ENCODE data around the gene PRICKLE4. TPM values are rescaled to one million over a fixed set of nuclear protein-coding genes. Genes with fewer than 3 reads are reported as not detected.
"Not testable (repeated sequence)": the region's sequence is repeated elsewhere in the genome, so short reads cannot be mapped to it uniquely, and the experiment has no call there.

The PRICKLE4 gene
- total RNA-seq, 1 donor from 2014 or later = 1.7 TPM

GRCh38 chr6:41785689-41786450 lies 5.3 kb downstream of the PRICKLE4 start:
- intact Hi-C loops (cut with DNase I) = loop anchor here (5.0 kb wide), 2 partner anchors 111 to 151 kb away; partner anchors contain the start of gene USP49
- no peak for DNase-seq (ENCODE audit: low spot score)

- intact Hi-C loops (cut with DNase I) = loop anchor here (1.0 to 5.0 kb wide), 5 partner anchors 111 to 431 kb away; partner anchors contain the start of genes BYSL, MED20, MRPS10 and TAF8
- DNase-seq (ENCODE audit: low spot score) = peak; percentile 95
Observed at GRCh38 chr6:41786451-41787218, 6.1 kb downstream of the PRICKLE4 start.

- peak; percentile 98 for DNase-seq (ENCODE audit: low spot score)
- intact Hi-C loops (cut with DNase I) = loop anchor here (1.0 to 5.0 kb wide), 5 partner anchors 110 to 430 kb away; partner anchors contain the start of genes BYSL, MED20, MRPS10 and TAF8
Observed at GRCh38 chr6:41787219-41787917, 6.8 kb downstream of the PRICKLE4 start, which contains the start of gene TOMM6. TOMM6 (plus strand) TSS chr6:41787694; CDS start chr6:41787698, 4 bp downstream.

- intact Hi-C loops (cut with DNase I) = loop anchor here (5.0 kb wide), 2 partner anchors 108 to 148 kb away; partner anchors contain the start of gene USP49
- no peak for DNase-seq (ENCODE audit: low spot score)
Observed at GRCh38 chr6:41789390-41789724, 8.8 kb downstream of the PRICKLE4 start.

- intact Hi-C loops (cut with DNase I) = no loop called here
Observed at GRCh38 chr6:41790045-41790444, 9.5 kb downstream of the PRICKLE4 start.

DNA sequence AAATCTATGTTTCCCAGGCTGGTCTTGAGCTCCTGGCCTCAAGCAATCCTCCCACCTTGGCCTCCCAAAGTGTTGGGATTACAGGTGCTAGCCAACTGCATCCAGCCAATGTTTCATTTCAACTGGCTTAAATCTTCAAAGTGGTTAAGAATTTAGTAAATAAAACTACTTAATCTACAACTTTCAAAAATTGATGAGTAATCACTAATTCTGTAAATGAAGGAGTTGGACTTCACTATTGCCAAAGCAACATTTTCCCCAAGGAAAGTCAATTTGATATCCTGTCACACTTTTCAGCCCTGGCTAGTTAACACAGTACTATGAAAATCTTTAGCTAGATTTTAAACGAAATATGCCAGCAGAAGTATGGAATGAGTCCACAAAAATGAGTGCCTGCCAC lies 10.7 kb downstream of the PRICKLE4 start:
- intact Hi-C loops (cut with DNase I) = no loop called here
- no peak for DNase-seq (ENCODE audit: low spot score)

More at GRCh38 chr6:41790045-41790444, 9.5 kb downstream of the PRICKLE4 start:
- DNase-seq (ENCODE audit: low spot score) = no peak

- DNase-seq (ENCODE audit: low spot score) = no peak
- intact Hi-C loops (cut with DNase I) = no loop called here
Observed at GRCh38 chr6:41791984-41792383, 11.4 kb downstream of the PRICKLE4 start.

- DNase-seq (ENCODE audit: low spot score) = no peak
- intact Hi-C loops (cut with DNase I) = no loop called here
Observed at GRCh38 chr6:41796474-41796873, 15.9 kb downstream of the PRICKLE4 start.

DNA sequence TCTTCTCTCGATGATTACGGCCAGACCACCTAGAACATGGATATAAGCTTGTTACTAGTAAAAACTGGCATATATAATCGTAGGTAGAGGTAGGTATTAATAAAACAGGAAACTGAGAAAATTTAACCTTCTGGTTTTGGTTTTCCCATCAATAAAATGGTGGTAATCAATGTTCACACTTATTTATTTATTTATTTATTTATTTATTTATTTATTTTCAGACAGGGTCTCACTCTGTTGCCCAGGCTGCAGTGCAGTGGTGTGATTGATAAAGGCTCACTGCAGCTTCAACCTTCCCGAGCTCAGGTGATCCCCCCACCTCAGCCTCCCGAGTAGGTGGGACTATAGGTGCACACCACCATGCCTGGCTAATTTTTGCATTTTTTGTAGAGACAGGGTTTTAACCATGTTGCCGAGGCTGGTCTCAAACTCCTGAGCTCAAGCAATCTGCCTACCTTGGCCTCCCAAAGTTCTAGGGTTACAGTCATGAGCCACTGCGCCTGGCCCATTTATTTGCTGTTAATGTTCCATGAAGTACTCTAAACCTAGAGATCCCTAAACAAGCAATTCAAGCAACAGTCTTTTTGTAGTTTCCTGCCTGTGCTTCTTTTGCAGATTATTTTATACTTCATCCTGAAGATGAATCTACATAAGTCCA lies 18.4 kb downstream of the PRICKLE4 start:
- DNase-seq (ENCODE audit: low spot score) = no peak
- intact Hi-C loops (cut with DNase I) = no loop called here

GRCh38 chr6:41799559-41799911 lies 19.0 kb downstream of the PRICKLE4 start:
- intact Hi-C loops (cut with DNase I) = no loop called here
- DNase-seq (ENCODE audit: low spot score) = no peak

- intact Hi-C loops (cut with DNase I) = no loop called here
- DNase-seq (ENCODE audit: low spot score) = no peak
Observed at GRCh38 chr6:41801380-41801779, 20.8 kb downstream of the PRICKLE4 start.

DNA sequence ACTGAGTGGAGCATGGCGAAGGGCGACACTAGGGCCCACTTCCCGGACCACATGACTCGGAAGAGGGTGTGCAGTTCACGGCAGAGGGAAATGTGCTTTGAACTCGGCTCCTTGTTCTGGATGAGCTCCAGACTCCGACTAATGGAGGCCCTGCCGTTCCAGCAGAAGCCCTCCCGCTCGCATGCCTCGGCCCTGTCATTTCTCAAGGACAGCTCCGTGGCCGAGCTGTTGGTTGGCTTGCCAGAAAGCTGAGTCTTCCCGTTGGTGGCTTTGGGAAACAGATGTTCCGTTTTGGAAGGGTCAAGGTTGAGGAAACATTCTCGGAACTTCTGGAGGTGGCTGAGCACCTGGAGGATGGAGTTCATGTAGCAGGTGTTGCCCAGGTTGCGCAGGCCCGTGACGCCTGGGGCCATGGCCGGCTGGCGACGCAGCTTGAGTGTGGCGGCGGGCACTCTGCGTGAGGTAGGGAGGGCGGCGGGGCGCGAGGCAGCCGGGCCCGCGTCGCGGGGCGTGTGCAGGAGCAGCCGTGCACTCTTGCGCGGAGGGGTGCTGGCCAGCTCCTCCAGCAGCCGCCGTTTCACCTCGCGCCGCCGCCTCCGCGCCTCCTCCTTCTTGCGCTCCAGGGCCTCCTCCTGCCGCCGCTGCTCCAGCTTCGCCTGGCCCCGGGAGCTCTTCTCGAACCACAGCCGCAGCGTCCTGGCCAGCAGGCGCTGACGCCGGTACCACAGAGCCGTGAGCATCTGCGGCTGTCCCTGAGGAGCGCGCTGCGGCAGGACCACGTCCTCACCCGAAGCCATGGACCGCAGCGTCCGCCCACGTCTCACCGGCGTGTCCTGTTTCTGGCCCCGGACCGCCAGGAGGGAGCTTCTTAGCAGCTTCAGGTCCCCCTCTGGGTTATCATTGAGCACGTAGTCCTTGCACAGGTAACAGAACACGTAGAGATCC lies 25.5 kb downstream of the PRICKLE4 start:
- intact Hi-C loops (cut with DNase I) = no loop called here
- no peak for DNase-seq (ENCODE audit: low spot score)

GRCh38 chr6:41811095-41811494 lies 30.5 kb downstream of the PRICKLE4 start:
- DNase-seq (ENCODE audit: low spot score) = no peak
- intact Hi-C loops (cut with DNase I) = no loop called here

DNA sequence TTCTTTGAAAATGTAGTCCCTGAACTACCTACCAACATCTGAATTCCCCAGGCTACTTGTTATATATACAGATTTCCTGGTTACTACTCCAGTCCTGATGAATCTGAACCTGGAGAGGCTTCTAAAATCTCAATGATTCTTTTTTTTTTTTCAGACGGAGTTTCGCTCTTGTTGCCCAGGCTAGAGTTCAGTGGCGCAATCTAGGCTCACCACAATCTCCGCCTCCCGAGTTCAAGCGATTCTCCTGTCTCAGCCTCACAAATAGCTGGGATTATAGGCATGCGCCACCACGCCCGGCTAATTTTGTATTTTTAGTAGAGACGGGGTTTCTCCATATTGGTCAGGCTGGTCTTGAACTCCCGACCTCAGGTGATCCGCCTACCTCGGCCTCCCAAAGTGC lies 31.4 kb downstream of the PRICKLE4 start:
- intact Hi-C loops (cut with DNase I) = not testable (repeated sequence)

DNA sequence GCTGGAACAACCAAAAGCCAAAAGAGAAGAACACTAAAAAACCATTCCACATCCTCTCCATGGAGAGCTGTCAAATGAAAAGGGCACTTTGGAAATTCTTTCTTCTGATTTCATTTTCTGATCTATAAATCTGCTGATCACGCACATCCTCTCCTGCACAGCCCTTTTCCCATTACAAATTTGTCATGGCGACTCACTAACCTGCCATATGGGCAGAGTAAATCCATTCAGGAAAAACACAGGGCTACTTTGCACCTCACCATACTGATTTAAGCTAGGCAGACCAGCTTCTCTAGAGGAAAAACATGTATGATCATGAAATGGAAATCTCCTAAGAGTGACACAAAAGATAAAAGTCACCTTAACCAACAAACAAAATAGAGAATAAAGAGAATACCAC lies 32.9 kb downstream of the PRICKLE4 start:
- intact Hi-C loops (cut with DNase I) = no loop called here
- DNase-seq (ENCODE audit: low spot score) = no peak

More for the DNA sequence above, 31.4 kb downstream of the PRICKLE4 start:
- DNase-seq (ENCODE audit: low spot score) = not testable (repeated sequence)

GRCh38 chr6:41813956-41814355 lies 33.4 kb downstream of the PRICKLE4 start:
- intact Hi-C loops (cut with DNase I) = no loop called here
- DNase-seq (ENCODE audit: low spot score) = no peak

- DNase-seq (ENCODE audit: low spot score) = no peak
- intact Hi-C loops (cut with DNase I) = no loop called here
Observed at GRCh38 chr6:41814629-41815028, 34.0 kb downstream of the PRICKLE4 start.

DNA sequence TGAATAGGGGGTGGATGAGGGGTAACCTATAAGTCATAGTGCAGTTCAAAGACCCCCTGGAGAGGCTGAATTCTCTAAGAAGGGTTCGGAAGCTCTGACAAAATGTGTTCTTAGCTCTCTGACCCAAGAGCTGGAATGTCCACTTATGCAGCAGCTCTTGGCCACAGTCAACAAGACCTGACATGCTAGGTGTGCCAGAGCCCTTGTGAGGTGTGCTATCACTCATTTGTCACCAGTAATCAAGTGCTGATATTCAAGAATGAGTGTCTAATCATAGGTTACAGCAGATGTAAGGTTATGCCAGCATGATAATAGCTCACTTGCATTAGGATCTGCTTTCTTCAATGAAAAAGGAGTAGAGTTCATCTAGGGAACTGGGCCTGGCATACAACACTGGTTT lies 35.0 kb downstream of the PRICKLE4 start:
- DNase-seq (ENCODE audit: low spot score) = no peak
- intact Hi-C loops (cut with DNase I) = no loop called here

Measured in cardiac septum (tissue), 1 donor.